Retinal pigment epithelial cell (primary cell): ENCODE results near the gene MTA1.

ENCODE experiments used
- DNase-seq: peaks from one replicate; pipeline ENCODE4 v3.0.0-alpha.2; 2010; ENCODE audit warnings: low read depth
- H3K4me3 ChIP-seq: 2 replicates; pipeline ENCODE4 v1.5.1; 2011; ENCODE audit warnings: mild to moderate bottlenecking, low read length, control low read depth, moderate library complexity
- TF ChIP-seq, protein P1 (sequence below): conservative IDR thresholded peaks from 2 replicates; pipeline ENCODE4 v1.5.1; 2011; ENCODE audit warnings: low read depth, low read length, control low read depth, inconsistent platforms

Gene MTA1

DNA sequence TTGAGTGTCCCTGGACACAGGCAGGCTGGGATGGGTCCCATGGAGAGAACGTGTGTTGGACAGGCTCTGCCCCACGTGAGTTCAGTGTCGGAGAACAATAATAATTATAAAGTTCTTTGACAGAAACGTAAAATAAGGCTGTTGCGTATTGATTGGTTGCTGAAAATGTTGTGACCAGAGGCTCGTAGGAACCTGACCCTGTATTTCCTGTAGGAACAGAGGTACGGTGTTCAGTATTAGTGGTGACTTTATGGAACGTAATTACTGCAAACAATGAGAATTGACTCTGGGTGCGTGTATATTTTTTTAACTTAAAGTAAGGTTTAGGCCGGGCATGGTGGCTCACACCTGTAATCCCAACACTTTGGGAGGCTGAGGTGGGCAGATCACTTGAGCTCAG is 7.8 kb downstream of the MTA1 start:
- TF ChIP-seq, protein P1, sequence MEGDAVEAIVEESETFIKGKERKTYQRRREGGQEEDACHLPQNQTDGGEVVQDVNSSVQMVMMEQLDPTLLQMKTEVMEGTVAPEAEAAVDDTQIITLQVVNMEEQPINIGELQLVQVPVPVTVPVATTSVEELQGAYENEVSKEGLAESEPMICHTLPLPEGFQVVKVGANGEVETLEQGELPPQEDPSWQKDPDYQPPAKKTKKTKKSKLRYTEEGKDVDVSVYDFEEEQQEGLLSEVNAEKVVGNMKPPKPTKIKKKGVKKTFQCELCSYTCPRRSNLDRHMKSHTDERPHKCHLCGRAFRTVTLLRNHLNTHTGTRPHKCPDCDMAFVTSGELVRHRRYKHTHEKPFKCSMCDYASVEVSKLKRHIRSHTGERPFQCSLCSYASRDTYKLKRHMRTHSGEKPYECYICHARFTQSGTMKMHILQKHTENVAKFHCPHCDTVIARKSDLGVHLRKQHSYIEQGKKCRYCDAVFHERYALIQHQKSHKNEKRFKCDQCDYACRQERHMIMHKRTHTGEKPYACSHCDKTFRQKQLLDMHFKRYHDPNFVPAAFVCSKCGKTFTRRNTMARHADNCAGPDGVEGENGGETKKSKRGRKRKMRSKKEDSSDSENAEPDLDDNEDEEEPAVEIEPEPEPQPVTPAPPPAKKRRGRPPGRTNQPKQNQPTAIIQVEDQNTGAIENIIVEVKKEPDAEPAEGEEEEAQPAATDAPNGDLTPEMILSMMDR = no peak
- no peak for DNase-seq
- no peak overlapping the region for H3K4me3 ChIP-seq

GRCh38 chr14:105427936-105428485 is 8.4 kb downstream of the MTA1 start:
- TF ChIP-seq, protein P1 = no peak
- no peak overlapping the region for H3K4me3 ChIP-seq
- no peak for DNase-seq

DNA sequence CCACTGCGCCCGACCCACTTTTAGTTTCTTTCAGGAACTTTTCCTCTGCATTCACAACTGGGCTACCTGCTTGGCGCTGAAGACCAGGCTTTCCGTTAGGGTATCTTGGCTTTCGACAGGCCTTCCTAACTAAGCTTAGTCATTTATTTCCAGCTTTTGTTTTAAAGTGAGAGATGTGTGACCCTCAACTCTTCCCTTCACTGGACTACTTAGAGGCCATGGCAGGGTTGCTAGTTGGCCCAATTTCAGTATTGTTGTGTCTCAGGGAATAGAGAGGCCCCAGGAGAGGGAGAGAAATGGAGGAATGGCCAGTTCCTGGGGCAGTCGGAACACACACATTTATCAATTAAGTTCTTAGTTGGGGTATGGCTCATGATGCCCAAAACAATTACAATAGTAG is 10.4 kb downstream of the MTA1 start:
- TF ChIP-seq, protein P1 = no peak
- H3K4me3 ChIP-seq = no peak overlapping the region
- DNase-seq = no peak

DNA sequence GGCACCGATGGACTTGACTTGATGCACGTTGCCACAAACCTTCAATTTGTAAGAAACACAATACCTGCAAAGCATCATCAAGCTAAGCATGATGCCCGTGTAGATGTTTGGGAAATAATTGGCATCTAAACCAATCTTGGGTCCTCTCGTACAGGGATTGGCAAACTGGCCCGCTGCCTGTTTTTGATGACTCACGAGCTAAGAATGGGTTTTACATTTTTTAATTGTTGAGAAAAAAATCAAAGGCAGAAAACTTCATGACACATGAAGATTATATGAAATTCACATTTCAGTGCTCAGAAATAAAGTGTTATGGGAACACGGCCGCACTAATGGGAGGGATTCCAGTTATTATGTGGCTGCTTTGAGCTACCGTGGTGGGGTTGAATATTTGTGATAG is 10.9 kb downstream of the MTA1 start:
- TF ChIP-seq, protein P1 = no peak
- DNase-seq = peak; percentile 86
- H3K4me3 ChIP-seq = no peak overlapping the region

GRCh38 chr14:105431256-105431655 is 11.6 kb downstream of the MTA1 start:
- no peak overlapping the region for H3K4me3 ChIP-seq
- TF ChIP-seq, protein P1 = no peak
- DNase-seq = no peak

- TF ChIP-seq, protein P1 = no peak
- no peak overlapping the region for H3K4me3 ChIP-seq
- no peak for DNase-seq
Measured at GRCh38 chr14:105432657-105433056, 13.0 kb downstream of the MTA1 start.

DNA sequence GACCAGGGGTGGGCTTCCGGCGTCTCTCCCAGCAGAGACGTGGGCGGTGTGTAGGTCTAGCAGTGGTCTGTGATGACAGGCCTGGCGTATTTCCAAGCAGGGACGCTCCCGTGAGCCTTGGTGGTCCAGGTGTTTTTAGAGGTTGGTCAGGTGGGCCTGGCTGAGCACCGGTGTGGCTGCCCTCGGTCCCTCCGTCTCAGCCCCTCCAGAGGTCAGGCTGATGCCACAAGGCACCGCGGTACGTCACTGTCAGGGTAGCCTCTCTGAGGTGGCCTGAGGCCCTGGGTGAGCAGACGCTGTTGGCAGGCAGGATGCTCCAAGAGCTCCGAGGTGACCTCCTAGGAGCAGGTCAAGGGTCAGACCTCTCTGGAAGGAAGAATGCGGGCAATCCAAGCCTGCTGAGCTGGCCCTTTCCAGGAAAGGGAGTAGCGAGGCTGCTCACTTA is 13.6 kb downstream of the MTA1 start:
- TF ChIP-seq, protein P1 = no peak
- no peak for DNase-seq
- H3K4me3 ChIP-seq = no peak overlapping the region
